Right hindlimb (tissue), 1 donor: ENCODE results near the gene THOC6.
"Not testable (repeated sequence)": the region's sequence is repeated elsewhere in the genome, so short reads cannot be mapped to it uniquely, and the experiment has no call there.

Source experiments
- DNase-seq: peaks from one replicate; pipeline ENCODE4 v3.0.0-alpha.2; 2018

Gene THOC6

DNA sequence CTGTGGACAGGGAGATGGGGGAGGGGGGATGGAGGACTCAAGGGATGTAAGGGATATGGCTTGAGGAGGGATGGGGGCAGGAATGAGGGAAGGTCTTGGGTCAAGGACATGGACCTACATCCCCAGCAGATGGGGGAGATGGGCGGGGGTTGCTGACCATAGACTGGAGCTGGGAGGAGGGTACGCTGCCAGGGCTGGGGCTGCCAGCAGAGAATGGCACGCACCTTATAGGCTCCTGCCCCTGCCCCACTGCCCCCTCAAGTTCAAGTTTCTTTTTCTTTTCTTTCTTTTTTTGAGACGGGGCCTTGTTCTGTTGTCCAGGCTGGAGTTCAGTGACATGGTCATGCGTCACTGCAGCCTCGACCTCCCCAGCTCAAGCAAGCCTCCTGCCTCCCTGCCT is 52.1 kb downstream of the THOC6 start:
- DNase-seq = not testable (repeated sequence)

DNA sequence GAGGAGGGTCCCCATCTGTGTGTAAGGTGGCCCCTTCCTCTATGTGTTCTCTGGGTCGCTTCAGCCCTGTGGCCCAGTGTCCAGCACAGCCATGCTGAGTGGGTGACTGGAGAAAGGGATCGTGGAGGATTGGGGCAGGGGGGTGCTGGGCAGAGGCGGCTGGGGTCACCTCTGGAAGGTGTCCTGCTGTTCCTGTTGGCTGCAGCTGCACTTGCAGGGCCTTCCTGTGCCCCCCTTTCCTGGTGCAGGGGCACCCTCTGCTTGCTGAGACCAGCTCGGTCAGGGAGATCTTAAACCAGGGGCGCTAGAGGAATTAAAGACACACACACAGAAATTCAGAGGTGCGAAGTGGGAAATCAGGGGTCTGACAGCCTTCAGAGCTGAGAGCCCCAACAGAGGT is 52.7 kb downstream of the THOC6 start:
- no peak for DNase-seq
